Activated CD4-positive, alpha-beta T cell treated with anti-CD3 and anti-CD28 coated beads for 36 hours (primary cell): ENCODE measurements around the gene ITIH3. TPM values are rescaled to one million over a fixed set of nuclear protein-coding genes. Genes with fewer than 3 reads are reported as not detected.

Source experiments
- ATAC-seq: fragments of 200-7000 bp; cut with Tn5 transposase; one replicate; pipeline ENCODE4 v1.10.0; 2021; ENCODE audit warnings: mild to moderate bottlenecking, moderate library complexity
- CTCF ChIA-PET: fragments of 350-600 bp; sonication (Branson Sonifier 250); formaldehyde crosslinking; loops from one replicate; lab custom pipeline; 2021; ENCODE audit warnings: antibody characterized with exemption; lab: Charles Lee
- POLR2A ChIA-PET: fragments of 350-600 bp; sonication (Branson Sonifier 250); formaldehyde crosslinking; loops from one replicate; lab custom pipeline; 2021; ENCODE audit warnings: antibody characterized with exemption, inconsistent platforms; lab: Charles Lee
- DNase-seq: peaks from one replicate; pipeline ENCODE4 v3.0.0-alpha.2; 2020
- H3K27ac Mint-ChIP-seq: one replicate; pipeline ENCODE4 v1.8.0; 2021; ENCODE audit warnings: mixed read lengths
- H3K27me3 Mint-ChIP-seq: one replicate; pipeline ENCODE4 v1.8.0; 2021; ENCODE audit warnings: mixed read lengths
- H3K36me3 Mint-ChIP-seq: one replicate; pipeline ENCODE4 v1.8.0; 2021; ENCODE audit warnings: low read depth, mixed read lengths
- H3K4me1 Mint-ChIP-seq: one replicate; pipeline ENCODE4 v1.8.0; 2021; ENCODE audit warnings: mixed read lengths
- H3K4me3 Mint-ChIP-seq: one replicate; pipeline ENCODE4 v1.8.0; 2021; ENCODE audit warnings: mild to moderate bottlenecking, moderate library complexity, mixed read lengths
- H3K9me3 Mint-ChIP-seq: one replicate; pipeline ENCODE4 v1.8.0; 2021; ENCODE audit warnings: low read depth, mixed read lengths
- intact Hi-C, 2 experiments: fragments of 100-400 bp; cut with DNase I in 1 of 2; cut with micrococcal nuclease in 1 of 2; formaldehyde crosslinking; loops; one replicate each; pipeline versions ENCODE4 v1.14.2 to v1.15.1; 2022 to 2024; cut with DNase I, micrococcal nuclease
- microRNA-seq: library from miRNA; unstranded; fragments of <30 nt; microRNA quantifications from one replicate; pipeline ENCODE4 v1.2.0, GENCODE V29; 2021; ENCODE audit warnings: borderline replicate concordance
- total RNA-seq, 2 experiments: library from RNA; stranded (reverse); gene quantifications; one replicate each; pipeline ENCODE4 v1.2.3, GENCODE V29; 2021

The ITIH3 gene
- total RNA-seq, 2 experiments from 2014 or later = not detected

DNA sequence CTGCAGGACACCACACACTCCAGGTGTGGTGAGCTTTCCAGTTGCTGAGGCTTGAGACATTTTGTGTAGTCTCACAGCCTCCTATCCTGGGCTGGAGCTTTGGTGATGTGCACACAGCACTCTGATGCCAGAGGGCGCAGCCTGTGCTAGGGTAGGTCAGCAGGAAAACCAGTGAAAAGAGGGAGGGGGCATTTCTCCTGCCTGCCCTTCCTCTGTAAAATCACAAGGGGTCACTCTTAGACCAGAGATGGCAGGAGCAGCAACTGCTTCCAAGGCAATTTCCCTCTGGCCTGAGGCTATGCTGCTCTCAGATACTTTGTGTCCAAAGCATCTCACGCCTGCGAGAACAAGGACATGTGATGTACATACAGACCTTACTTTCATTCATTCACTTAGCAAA lies 56.8 kb downstream of the ITIH3 start:
- Mint-ChIP-seq H3K27ac (no peak overlapping the region), H3K36me3 (peaks cover 7% of the 10 kb centered on the region), H3K27me3 (no peaks in the 10 kb centered on the region), H3K9me3 (no peaks in the 10 kb centered on the region), H3K4me3 (no peak overlapping the region), H3K4me1 (no peaks in the 10 kb centered on the region)
- ChIA-PET CTCF (interaction anchor here (1.0 to 1.5 kb wide), 8 partner anchors 13 to 220 kb away, joined by 3 to 6 read pairs (median 4); no protein-coding TSS in a partner anchor), POLR2A (interaction anchor here (0.6 kb wide), 1 partner anchor 474 kb away, joined by 7 read pairs; no protein-coding TSS in a partner anchor)
- DNase-seq (peak; percentile 50), ATAC-seq (peak; percentile 88)
- intact Hi-C loops = loop anchor here (1.0 to 10.0 kb wide), 6 partner anchors 41 to 345 kb away; no protein-coding TSS in a partner anchor

DNA sequence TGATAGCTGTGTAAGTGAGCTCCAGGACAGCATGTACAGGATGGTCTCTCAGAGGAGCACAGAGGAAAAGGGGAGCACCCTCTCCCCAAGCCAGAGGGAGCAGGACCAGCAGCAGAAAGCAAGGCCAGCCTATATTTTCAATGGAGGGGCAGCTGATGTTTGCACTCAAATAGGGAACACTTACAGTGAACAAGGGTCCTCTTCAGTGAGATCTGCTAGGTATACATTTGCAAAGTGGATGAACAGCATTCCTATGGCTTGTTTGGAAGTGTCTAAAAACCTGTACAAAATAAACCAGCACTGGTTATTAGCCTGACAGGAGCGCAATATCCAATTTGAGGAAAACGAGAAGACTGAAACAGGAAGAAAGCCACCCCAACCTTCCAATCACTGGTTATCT lies 57.8 kb downstream of the ITIH3 start:
- Mint-ChIP-seq H3K36me3 (peaks cover 7% of the 10 kb centered on the region), H3K4me1 (no peaks in the 10 kb centered on the region), H3K4me3 (no peak overlapping the region), H3K27me3 (no peaks in the 10 kb centered on the region), H3K27ac (no peak overlapping the region), H3K9me3 (no peaks in the 10 kb centered on the region)
- CTCF ChIA-PET = interaction anchor here (1.1 to 1.6 kb wide), 5 partner anchors 9 to 119 kb away, joined by 3 to 11 read pairs (median 5); no protein-coding TSS in a partner anchor
- POLR2A ChIA-PET = no interaction called here
- no peak for DNase-seq
- ATAC-seq = no peak
- intact Hi-C loops = loop anchor here (5.0 to 10.0 kb wide), 3 partner anchors 40 to 342 kb away; no protein-coding TSS in a partner anchor

DNA sequence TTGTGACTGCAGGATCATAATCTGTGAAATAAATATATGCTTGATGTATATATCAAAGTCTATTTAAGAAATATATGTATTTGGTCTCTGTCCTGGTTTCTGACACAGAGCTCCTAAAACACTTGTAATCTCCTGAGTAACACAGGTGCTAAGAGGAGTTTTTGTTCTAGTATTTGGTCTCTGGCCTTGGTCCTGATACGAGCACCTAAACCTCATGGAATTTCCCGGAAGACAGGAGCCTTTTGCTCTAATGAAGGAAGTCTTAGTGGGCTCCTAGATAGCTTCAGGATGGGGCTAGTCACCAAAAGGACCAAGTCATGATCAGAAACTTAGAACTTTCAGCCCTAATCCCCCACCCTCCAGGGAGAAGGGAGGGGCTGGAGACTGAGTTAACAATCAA lies 59.4 kb downstream of the ITIH3 start:
- ChIA-PET POLR2A (no interaction called here), CTCF (no interaction called here)
- intact Hi-C loops = loop anchor here (5.0 to 10.0 kb wide), 3 partner anchors 38 to 341 kb away; no protein-coding TSS in a partner anchor
- H3K36me3 Mint-ChIP-seq = peaks cover 5% of the 10 kb centered on the region
- H3K9me3 Mint-ChIP-seq = no peaks in the 10 kb centered on the region
- H3K4me3 Mint-ChIP-seq = no peak overlapping the region
- no peaks in the 10 kb centered on the region for H3K4me1 Mint-ChIP-seq
- no peak for DNase-seq
- H3K27ac Mint-ChIP-seq = no peak overlapping the region
- no peaks in the 10 kb centered on the region for H3K27me3 Mint-ChIP-seq
- no peak for ATAC-seq

DNA sequence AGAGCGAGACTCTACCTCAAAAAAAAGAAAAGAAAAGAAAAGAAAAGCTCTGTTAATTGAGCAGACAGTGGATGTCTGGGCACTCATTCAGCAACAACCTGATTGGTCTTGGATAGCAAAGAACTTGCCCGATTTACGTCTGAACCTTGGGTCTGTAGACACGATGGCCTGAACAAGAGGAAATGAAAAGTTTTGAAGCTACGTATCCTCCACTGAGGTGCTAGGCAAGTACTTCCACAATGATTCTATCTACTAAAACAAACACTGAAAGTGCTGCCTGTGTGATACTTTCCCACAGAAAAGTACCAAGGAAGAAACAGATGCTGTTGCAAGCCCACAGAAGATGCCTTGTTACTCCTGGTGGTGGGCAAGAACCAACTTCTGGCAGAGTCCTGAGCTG lies 62.1 kb downstream of the ITIH3 start:
- intact Hi-C loops = loop anchor here in 1 of 2 experiments (10.0 kb wide), 1 partner anchor 338 kb away; no protein-coding TSS in a partner anchor
- Mint-ChIP-seq H3K36me3 (peaks cover 5% of the 10 kb centered on the region), H3K27ac (no peak overlapping the region), H3K27me3 (no peaks in the 10 kb centered on the region), H3K4me3 (no peak overlapping the region), H3K4me1 (no peaks in the 10 kb centered on the region), H3K9me3 (no peaks in the 10 kb centered on the region)
- DNase-seq (no peak), ATAC-seq (no peak)
- ChIA-PET POLR2A (no interaction called here), CTCF (interaction anchor here (0.5 to 2.2 kb wide), 4 partner anchors 12 to 1153 kb away, joined by 3 to 6 read pairs (median 3); no protein-coding TSS in a partner anchor)

DNA sequence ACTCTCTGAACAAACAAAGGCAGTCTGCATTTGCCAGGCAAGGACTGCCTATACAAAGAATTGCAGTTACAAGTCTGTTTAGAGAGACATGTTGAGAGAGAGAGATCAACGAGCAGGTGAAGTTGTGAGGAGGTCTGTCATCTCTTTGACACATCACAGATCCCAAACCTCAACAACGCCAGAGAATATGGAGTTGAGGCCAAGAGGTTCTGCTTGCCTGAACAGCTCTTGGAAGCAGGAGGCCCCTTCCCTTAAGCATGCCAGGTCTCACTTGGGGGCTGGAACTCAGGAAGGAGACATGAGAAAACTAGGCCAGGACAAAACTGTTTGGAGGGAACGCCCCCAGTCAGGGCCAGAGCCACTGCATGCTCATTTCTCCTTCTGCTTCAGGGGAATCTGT lies 62.5 kb downstream of the ITIH3 start:
- DNase-seq (no peak), ATAC-seq (no peak)
- CTCF ChIA-PET = interaction anchor here (0.5 to 1.6 kb wide), 2 partner anchors 48 to 1152 kb away, joined by 3 read pairs; no protein-coding TSS in a partner anchor
- H3K9me3 Mint-ChIP-seq = no peaks in the 10 kb centered on the region
- H3K4me3 Mint-ChIP-seq = no peak overlapping the region
- no peaks in the 10 kb centered on the region for H3K36me3 Mint-ChIP-seq
- no peaks in the 10 kb centered on the region for H3K4me1 Mint-ChIP-seq
- POLR2A ChIA-PET = no interaction called here
- intact Hi-C loops = loop anchor here in 1 of 2 experiments (10.0 kb wide), 1 partner anchor 338 kb away; no protein-coding TSS in a partner anchor
- H3K27me3 Mint-ChIP-seq = no peaks in the 10 kb centered on the region
- no peak overlapping the region for H3K27ac Mint-ChIP-seq

DNA sequence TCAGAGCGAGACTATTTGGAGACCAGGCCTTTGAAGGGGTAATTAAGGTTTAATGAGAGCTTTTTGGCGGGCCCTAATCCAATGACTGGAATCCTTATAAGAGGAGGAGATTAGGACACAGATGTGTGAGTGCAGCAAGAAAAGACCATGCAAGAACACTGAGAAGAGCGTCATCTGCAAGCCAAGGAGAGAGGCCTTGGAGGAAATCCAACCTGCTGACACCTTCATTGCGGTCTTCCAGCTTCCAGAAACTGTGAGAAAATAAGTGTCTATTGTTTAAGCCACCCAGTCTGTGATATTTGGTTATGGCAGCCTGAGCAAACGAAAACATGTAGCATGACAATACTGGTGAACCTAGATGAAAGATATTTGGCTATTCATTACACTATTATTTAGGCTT lies 63.3 kb downstream of the ITIH3 start:
- intact Hi-C loops = loop anchor here in 1 of 2 experiments (10.0 kb wide), 1 partner anchor 337 kb away; no protein-coding TSS in a partner anchor
- no peak overlapping the region for H3K27ac Mint-ChIP-seq
- no peak overlapping the region for H3K4me3 Mint-ChIP-seq
- no peaks in the 10 kb centered on the region for H3K27me3 Mint-ChIP-seq
- POLR2A ChIA-PET = no interaction called here
- no peaks in the 10 kb centered on the region for H3K9me3 Mint-ChIP-seq
- DNase-seq = no peak
- ATAC-seq = no peak
- H3K36me3 Mint-ChIP-seq = peaks cover 1% of the 10 kb centered on the region
- CTCF ChIA-PET = interaction anchor here (0.7 to 0.8 kb wide), 2 partner anchors 36 to 194 kb away, joined by 3 read pairs; no protein-coding TSS in a partner anchor
- H3K4me1 Mint-ChIP-seq = no peaks in the 10 kb centered on the region

Small RNAs within 50 kb of the gene (microRNA-seq; reads per million reads assigned to microRNA genes)
- not detected for gene MIR8064

Other genes starting within 250 kb of the ITIH3 start
- 10 to 100 TPM; 57.6 to 59.8 TPM for gene PBRM1, start 108.9 kb upstream of the ITIH3 start, total RNA-seq
- 100 to 1,000 TPM; 206 to 218 TPM for gene GNL3, start 108.8 kb upstream of the ITIH3 start, total RNA-seq
- 10 to 100 TPM; 35.2 to 38.0 TPM for gene GLT8D1, start 89.0 kb upstream of the ITIH3 start, total RNA-seq
- gene SPCS1, start 88.7 kb upstream of the ITIH3 start, total RNA-seq = 100 to 1,000 TPM; 111 to 120 TPM
- gene NEK4, start 23.9 kb upstream of the ITIH3 start, total RNA-seq = 10 to 100 TPM; 19.1 to 21.4 TPM
- gene ITIH1, start 17.2 kb upstream of the ITIH3 start, total RNA-seq = not detected
- 1 to 10 TPM; 4.0 to 6.5 TPM for gene ITIH4, start 35.9 kb downstream of the ITIH3 start, total RNA-seq
- 1 to 10 TPM in 1 of 2 experiments, not detected in 1; 2.8 TPM for gene MUSTN1, start 40.2 kb downstream of the ITIH3 start, total RNA-seq
- gene STIMATE, start 102.8 kb downstream of the ITIH3 start, total RNA-seq = 10 to 100 TPM; 12.0 to 17.1 TPM